ENCODE results near the gene MYOCD.

The MYOCD gene

DNA sequence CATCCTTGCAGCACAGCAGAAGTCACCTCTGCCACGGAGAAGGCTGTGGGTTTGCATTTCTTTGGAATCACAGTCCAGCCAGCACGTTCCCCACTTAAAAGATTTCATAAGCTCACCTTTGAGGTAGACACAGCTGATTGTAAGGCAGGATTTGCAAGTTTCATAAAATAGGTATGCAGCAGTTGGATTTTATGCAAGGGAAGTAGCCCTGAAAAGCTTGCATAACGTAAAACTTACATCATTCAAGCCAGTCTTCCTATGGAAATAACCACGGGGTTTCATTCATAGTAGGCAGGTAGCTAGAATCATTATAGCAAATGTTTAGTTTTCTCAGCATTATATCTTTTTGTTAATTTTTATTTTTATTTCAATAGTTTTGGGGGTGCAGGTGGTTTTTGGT is 73.8 kb downstream of the MYOCD start:
- TF ChIP-seq, protein P1, sequence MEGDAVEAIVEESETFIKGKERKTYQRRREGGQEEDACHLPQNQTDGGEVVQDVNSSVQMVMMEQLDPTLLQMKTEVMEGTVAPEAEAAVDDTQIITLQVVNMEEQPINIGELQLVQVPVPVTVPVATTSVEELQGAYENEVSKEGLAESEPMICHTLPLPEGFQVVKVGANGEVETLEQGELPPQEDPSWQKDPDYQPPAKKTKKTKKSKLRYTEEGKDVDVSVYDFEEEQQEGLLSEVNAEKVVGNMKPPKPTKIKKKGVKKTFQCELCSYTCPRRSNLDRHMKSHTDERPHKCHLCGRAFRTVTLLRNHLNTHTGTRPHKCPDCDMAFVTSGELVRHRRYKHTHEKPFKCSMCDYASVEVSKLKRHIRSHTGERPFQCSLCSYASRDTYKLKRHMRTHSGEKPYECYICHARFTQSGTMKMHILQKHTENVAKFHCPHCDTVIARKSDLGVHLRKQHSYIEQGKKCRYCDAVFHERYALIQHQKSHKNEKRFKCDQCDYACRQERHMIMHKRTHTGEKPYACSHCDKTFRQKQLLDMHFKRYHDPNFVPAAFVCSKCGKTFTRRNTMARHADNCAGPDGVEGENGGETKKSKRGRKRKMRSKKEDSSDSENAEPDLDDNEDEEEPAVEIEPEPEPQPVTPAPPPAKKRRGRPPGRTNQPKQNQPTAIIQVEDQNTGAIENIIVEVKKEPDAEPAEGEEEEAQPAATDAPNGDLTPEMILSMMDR (IDR thresholded peaks at IDR 0.05; ENCODE audit: borderline replicate concordance, insufficient read depth, low read depth, low read length), result no peak
- H3K4me3 ChIP-seq (ENCODE audit: low read depth, low read length), result no peak overlapping the region

DNA sequence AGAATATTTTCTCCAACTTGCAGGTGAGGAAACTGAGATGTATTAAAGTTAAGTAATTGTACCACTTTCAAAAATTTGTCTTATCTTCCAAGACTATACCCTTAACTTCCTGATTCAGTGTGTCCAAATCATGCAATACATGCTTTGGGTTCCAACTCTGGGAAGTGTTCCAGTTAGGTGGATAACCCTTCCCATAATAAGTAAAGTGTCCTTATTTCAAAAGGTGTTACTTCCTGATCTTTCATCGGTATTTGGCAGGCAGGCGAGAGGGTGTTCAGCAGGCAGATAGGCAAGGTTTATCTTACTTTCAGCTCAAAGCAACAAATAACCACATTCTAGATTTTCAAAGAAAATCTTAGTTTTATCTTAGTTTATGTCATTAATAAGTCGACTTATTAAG is 77.4 kb downstream of the MYOCD start:
- TF ChIP-seq, protein P1 (IDR thresholded peaks at IDR 0.05; ENCODE audit: borderline replicate concordance, insufficient read depth, low read depth, low read length), result no peak
- no peak overlapping the region for H3K4me3 ChIP-seq (ENCODE audit: low read depth, low read length)

DNA sequence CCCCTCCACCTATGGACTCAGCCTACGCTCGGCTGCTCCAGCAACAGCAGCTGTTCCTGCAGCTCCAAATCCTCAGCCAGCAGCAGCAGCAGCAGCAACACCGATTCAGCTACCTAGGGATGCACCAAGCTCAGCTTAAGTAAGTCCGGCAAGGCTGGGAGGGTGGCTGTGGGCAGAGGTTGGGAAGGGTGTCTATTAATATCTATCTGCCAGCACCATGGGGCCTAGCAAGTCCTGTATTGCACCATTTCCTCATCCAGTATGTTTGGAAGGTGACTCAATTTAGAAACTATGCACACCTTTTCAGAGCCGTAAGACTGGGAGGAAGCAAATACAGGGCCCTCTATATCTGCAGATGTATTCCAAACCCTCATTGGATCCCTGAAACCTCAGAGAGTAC is 78.6 kb downstream of the MYOCD start:
- H3K4me3 ChIP-seq (ENCODE audit: low read depth, low read length), result no peak overlapping the region
- TF ChIP-seq, protein P1 (IDR thresholded peaks at IDR 0.05; ENCODE audit: borderline replicate concordance, insufficient read depth, low read depth, low read length), result no peak

DNA sequence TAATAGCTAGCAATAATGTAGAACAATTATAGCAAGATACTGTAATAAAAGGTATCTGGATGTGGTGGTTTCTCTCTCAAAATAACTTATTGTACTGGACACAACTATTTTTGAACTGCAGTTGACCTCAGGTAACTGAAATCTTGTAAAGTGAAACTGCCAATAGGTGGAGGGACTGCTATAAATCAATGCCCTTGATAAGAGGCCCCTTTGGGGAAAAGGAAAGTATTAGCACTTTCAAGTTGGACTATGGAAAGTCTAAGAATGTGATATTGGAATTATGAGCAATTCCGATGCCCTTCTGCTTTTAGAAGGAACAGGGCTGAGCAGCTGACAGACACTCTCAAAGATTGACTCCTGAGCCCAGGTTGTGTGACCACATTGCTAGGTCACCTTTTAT is 79.1 kb downstream of the MYOCD start:
- no peak overlapping the region for H3K4me3 ChIP-seq (ENCODE audit: low read depth, low read length)
- TF ChIP-seq, protein P1 (IDR thresholded peaks at IDR 0.05; ENCODE audit: borderline replicate concordance, insufficient read depth, low read depth, low read length), result no peak

DNA sequence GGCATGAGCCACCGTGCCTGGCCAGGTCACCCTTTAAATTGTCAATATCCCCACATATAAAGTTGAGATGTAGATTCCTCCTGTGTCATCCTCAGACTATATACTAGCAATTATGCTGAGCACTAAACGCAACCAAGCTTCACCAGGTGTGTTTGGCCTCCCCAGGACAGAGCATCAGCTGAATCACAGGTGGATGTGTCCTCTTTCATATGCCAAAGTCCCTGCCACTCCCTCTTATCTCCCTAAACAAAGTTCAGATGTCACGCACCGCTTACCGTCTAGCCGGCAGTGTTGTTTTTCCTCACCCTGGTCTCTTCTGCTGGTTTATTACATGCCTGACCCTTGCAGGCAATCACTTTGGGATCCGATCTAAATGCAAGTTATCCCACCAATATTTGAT is 79.8 kb downstream of the MYOCD start:
- TF ChIP-seq, protein P1 (IDR thresholded peaks at IDR 0.05; ENCODE audit: borderline replicate concordance, insufficient read depth, low read depth, low read length), result no peak
- no peak overlapping the region for H3K4me3 ChIP-seq (ENCODE audit: low read depth, low read length)

DNA sequence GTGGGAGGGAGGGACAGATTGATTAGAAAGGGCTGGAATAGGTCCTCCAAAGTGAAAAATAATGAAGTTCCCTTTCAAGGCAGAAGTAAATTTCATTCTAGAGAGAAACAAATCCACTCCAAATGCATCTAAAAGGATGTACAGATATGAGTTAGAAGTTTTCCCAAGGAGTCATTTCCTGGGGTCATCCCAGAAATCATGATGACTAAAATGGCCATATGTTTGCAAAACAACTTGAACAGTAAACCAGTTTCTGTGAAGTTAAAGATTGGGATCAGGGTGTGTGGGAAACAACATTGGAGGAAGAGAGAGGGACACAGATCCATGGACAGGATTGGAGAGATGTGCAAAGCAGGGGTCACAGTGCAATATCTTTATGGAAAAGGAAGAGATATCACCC is 91.1 kb downstream of the MYOCD start:
- TF ChIP-seq, protein P1 (IDR thresholded peaks at IDR 0.05; ENCODE audit: borderline replicate concordance, insufficient read depth, low read depth, low read length), result no peak
- no peak overlapping the region for H3K4me3 ChIP-seq (ENCODE audit: low read depth, low read length)

DNA sequence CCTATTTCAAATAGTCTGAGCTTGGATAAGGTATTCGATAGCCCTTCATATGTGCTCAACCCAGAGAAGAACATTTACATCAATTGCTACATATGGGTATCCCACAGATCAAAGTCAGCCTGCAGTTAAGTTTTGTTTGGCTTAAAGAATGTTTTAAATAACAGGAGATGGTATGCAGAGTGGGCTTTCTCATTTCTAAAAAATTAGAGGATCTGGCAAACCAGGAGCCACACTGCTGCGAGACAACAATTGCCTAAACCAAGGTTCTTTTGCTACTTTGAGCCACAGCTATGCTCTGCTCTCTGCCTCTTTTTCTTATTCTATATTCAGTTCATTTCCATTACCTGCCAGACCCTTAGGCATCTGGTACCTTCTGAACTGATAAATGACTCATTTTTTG is 93.4 kb downstream of the MYOCD start:
- TF ChIP-seq, protein P1 (IDR thresholded peaks at IDR 0.05; ENCODE audit: borderline replicate concordance, insufficient read depth, low read depth, low read length), result no peak
- H3K4me3 ChIP-seq (ENCODE audit: low read depth, low read length), result no peak overlapping the region
